HG03521 (cell line): Measurements from ENCODE around the gene CYBA.
"Not testable (repeated sequence)": the region's sequence is repeated elsewhere in the genome, so short reads cannot be mapped to it uniquely, and the experiment has no call there.

Source experiments
- ATAC-seq: cut with Tn5 transposase; IDR thresholded peaks from one replicate; pipeline ENCODE4 v1.9.1; 2021; ENCODE audit warnings: mild to moderate bottlenecking, moderate library complexity; ENCODE audit not compliant: unreplicated experiment

CYBA gene

GRCh38 chr16:88686439-88687253 lies 35.8 kb upstream of the CYBA start, which contains the start of gene SNAI3:
TSS of gene SNAI3 (minus strand) at chr16:88686507. CDS start at chr16:88686406, 101 bp downstream.
- ATAC-seq = peak; percentile 58

GRCh38 chr16:88686062-88686438 lies 35.2 kb upstream of the CYBA start:
- ATAC-seq = no peak

- no peak for ATAC-seq
Measured at GRCh38 chr16:88685156-88686061, 34.6 kb upstream of the CYBA start.

- ATAC-seq = no peak
Measured at GRCh38 chr16:88684569-88685155, 33.8 kb upstream of the CYBA start.

GRCh38 chr16:88681709-88682451 lies 31.0 kb upstream of the CYBA start:
- ATAC-seq = peak; percentile 51

GRCh38 chr16:88681084-88681680 lies 30.3 kb upstream of the CYBA start:
- no peak for ATAC-seq

GRCh38 chr16:88680554-88681083 lies 29.8 kb upstream of the CYBA start:
- ATAC-seq = no peak

GRCh38 chr16:88678224-88678979 lies 27.5 kb upstream of the CYBA start:
- no peak for ATAC-seq

GRCh38 chr16:88677721-88678120 lies 26.9 kb upstream of the CYBA start:
- no peak for ATAC-seq

- ATAC-seq = no peak
Measured at GRCh38 chr16:88676502-88677242, 25.8 kb upstream of the CYBA start.

GRCh38 chr16:88673716-88674379 lies 23.0 kb upstream of the CYBA start:
- no peak for ATAC-seq

GRCh38 chr16:88672776-88673175 lies 21.9 kb upstream of the CYBA start:
- no peak for ATAC-seq

GRCh38 chr16:88671806-88672205 lies 21.0 kb upstream of the CYBA start:
- ATAC-seq = no peak

- no peak for ATAC-seq
Measured at GRCh38 chr16:88669980-88670379, 19.1 kb upstream of the CYBA start.

GRCh38 chr16:88669493-88669892 lies 18.6 kb upstream of the CYBA start:
- not testable (repeated sequence) for ATAC-seq

GRCh38 chr16:88667461-88667860 lies 16.6 kb upstream of the CYBA start:
- ATAC-seq = no peak

- ATAC-seq = no peak
Measured at GRCh38 chr16:88665570-88665969, 14.7 kb upstream of the CYBA start.

GRCh38 chr16:88665148-88665547 lies 14.3 kb upstream of the CYBA start:
- no peak for ATAC-seq
